NCI-H2171 treated with DMSO at 0.1 percent for 48 hours (cell line): Measurements from ENCODE around the gene SLIRP.
A peak's percentile ranks its signal among the peaks of the same experiment; 100 is the strongest.
"Not testable (repeated sequence)": the region's sequence is repeated elsewhere in the genome, so short reads cannot be mapped to it uniquely, and the experiment has no call there.

Experiments
- DNase-seq: peaks from one replicate; lab custom pipeline; 2025; lab: John Stamatoyannopoulos, UW

Gene SLIRP

DNA sequence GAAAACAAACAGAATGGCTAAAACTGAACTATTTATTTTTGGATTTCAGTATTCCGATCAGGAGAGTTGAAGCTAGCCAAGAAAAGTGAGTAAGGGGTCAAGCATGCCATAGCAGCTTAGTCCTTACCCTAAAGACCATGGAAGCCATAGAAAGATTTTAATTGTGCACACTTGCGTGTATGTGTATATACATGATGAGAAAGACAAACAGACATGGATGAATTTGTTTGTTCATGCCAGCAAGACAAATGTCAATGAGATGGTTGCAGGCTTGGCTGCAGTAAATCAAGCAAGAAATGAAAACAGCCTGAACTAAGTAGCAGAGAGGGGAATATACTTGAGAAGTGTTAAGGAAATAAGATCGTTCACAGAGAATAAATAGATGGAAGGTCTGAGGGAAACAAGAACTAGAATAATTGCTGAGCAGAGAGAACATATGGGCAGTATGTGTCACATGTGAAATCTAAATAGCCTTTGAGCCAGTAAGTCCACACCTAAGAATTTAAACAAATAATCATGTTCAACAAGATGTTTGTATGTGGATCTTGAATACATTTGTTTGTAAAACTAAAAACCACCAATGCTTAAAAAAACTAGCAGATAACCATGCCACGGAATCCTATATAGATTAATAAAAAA, 38.3 kb downstream of the SLIRP start:
- DNase-seq = no peak

DNA sequence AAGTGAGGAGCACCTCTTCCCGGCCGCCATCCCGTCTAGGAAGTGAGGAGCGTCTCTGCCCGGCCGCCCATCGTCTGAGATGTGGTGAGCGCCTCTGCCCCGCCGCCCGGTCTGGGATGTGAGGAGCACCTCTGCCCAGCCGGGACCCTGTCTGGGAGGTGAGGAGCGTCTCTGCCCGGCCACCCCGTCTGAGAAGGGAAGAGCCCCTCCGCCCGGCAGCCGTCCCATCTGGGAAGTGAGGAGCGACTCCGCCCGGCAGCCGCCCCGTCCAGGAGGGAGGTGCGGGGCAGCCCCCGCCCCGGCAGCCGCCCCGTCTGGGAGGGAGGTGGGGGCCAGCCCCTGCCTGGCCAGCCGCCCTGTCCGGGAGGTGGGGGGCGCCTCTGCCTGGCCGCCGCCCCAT, 39.5 kb downstream of the SLIRP start:
- DNase-seq = not testable (repeated sequence)

DNA sequence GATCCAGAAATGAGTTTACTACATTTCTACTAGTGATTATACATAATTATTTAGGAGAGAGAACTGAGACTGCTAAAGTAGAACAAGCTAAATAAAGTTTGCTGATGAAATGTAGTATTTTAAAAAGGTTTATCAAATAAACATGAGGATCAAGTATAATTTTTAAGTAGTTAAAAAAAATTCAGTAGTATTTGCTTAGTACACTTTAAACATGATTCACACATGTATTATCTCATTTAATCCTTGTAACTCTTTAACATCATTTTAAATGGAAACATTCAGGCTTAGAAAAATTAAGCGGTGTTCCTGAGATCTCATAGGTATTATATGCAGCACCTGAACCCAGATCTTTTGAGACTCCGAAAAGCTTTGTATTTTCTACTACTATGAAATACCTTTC, 44.4 kb downstream of the SLIRP start:
- no peak for DNase-seq

DNA sequence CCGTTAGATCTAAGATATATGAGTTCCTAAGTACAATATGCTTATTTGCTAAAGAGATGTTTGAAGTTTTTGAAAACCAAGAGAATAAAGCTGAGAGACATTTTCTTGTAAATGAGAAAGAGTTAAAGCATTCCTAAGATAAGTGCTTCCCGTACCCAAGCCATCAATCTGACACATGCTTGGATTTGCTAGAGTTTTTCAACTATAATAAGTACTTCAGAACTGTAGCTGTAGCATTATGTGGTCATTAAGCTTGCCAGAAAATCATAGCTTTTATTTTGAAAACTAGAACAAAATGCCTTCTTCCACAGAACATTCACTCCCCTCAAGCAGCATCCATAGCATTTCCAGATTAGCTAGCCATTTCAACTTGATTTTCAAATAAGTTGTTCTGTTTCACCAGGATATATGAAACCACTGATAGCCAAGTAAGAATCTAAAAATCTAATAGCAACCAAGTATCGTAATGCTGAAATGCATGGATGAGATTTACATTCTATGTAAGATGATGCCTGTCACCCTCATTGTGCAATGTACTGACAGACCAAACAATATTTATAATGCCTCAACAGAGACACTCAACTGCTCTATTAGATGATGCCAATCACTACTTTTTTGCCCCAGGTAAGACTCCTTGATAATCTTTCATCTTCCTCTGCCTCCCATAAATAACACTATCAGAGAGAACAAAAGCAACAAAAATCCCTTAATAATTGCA, 45.1 kb downstream of the SLIRP start:
- no peak for DNase-seq

DNA sequence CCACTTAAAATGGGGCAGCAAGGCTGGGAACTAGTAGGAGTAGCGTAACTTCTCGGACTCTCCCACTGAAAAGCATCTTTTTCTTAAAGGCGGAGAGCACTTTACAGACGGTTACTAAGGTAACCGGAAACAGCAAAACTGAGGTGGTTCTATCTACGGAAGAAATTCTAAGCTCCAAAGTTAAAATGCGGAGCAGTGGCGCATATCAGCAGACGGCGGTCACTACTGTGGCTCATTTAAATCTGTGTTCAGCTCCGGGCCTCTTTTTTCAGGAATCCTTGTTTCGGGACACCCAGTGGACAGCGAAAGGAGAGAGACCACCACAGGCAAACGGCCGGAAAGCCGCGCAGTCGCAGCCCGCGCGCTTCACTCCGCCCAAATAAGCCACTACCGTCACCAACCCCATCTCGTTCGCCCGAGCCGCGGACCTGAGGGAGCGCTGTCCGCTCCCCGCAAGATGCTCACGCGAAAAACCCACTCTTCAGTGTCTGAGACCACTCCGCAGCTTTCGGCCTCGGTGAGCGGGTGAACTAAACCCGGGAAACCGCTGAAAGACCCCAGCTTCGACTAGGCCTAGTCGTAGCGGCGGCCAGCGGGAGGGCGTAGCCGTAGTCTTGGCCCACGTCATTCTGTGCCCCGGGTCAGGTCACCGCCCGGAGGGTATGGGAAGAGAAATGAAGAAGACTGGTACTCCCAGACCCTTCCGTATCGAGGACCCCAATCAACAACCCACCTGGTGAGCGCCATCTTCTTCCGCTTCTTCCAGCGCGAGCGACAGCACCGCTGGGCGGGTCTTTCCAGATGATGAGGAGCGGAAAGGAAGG, 52.7 kb downstream of the SLIRP start, which contains the start of gene SNW1:
Gene SNW1, minus strand, starts transcription at position 776 of the 824 bp plus-strand sequence. Its CDS starts 29 bp downstream, at position 747.
- peak; percentile 99 for DNase-seq

GRCh38 chr14:77761205-77761931, 53.5 kb downstream of the SLIRP start:
- peak; percentile 53 for DNase-seq

DNA sequence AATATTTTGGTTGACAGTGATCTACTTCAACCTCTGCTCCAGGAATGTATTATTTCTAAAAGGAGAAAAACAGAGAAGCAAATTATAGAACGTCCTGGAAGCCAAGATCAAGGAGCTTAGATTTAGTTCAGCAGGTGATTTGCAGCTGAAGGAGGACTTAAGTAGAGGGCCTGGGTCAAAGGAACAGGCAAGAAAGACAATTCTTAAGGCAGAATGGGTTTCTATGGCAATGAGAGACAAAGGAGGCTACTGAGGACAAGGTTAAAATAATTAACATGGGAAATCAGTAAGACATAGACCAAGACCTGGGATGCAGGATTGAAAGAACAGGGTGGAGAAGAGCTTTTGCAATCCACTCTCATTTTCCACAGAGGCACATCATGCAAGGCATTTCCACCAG, 55.4 kb downstream of the SLIRP start:
- DNase-seq = no peak

DNA sequence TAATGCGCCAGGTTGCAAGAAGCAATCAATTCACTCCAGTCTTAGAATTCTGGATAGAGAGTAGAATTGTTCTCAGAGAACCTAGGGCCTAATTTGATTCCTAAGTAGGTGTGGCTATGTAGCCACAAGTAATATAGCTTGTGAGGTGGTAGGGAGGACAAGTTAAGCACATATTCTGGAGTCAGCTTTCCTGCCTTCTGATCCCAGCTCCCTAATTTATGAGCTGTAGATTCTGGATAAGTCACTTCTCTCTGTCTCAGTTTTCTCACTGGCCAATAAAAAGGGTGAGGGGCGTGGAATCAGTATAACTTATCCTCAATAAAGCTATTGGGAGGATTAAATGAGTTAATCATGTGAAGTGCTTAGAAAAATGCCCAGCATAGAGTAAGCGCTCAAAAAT, 56.1 kb downstream of the SLIRP start:
- no peak for DNase-seq
